ENCODE measurements around the gene PLD5. TPM values are rescaled to one million over a fixed set of nuclear protein-coding genes. Genes with fewer than 3 reads are reported as not detected.

The PLD5 gene
- total RNA-seq, 1 experiment from 2014 or later: 9.2 TPM

GRCh38 chr1:242178436-242178835, 346.1 kb downstream of the PLD5 start:
- no peaks in the 10 kb centered on the region for H3K36me3 ChIP-seq (ENCODE audit: insufficient read depth, low read length, poor library complexity, severe bottlenecking)
- intact Hi-C loops (cut with micrococcal nuclease; ENCODE audit: unreplicated experiment): no loop called here
- ChIA-PET POLR2A (ENCODE audit: low non-redundant PET) (interaction anchor here (0.5 kb wide), 1 partner anchor 93 kb away, joined by 5 read pairs; no protein-coding TSS in a partner anchor), CTCF (no interaction called here)
- no peak overlapping the region for H3K4me3 ChIP-seq (ENCODE audit: low read depth, low read length, poor library complexity, severe bottlenecking)
- no peak for TF ChIP-seq EZH2 (IDR thresholded peaks at IDR 0.05; ENCODE audit: borderline replicate concordance, low read depth, low read length, poor library complexity, severe bottlenecking)
- no peak for TF ChIP-seq CTCF (conservative IDR thresholded peaks at IDR 0.05; ENCODE audit: low read depth, low read length)
- DNase-seq (ENCODE audit: low spot score): no peak
- no peak overlapping the region for H3K27ac ChIP-seq (ENCODE audit: low read depth, low read length, poor library complexity, severe bottlenecking)
- H3K4me1 ChIP-seq (ENCODE audit: insufficient read depth, low read length, poor library complexity, severe bottlenecking): no peaks in the 10 kb centered on the region
- BruUV-seq (replicated peaks): no TSS peak
- no peaks in the 10 kb centered on the region for H3K9me3 ChIP-seq (ENCODE audit: low read depth, low read length, poor library complexity, severe bottlenecking)
- H3K27me3 ChIP-seq (replicated peaks; ENCODE audit: insufficient read depth, low read depth, low read length, poor library complexity): no peaks in the 10 kb centered on the region

GRCh38 chr1:242162140-242162539, 362.4 kb downstream of the PLD5 start:
- CTCF ChIA-PET: no interaction called here

GRCh38 chr1:242147096-242147976, 377.2 kb downstream of the PLD5 start:
- H3K27ac ChIP-seq (ENCODE audit: low read depth, low read length, poor library complexity, severe bottlenecking): no peak overlapping the region
- ChIA-PET CTCF (no interaction called here), POLR2A (ENCODE audit: low non-redundant PET) (no interaction called here)
- no peak overlapping the region for H3K4me3 ChIP-seq (ENCODE audit: low read depth, low read length, poor library complexity, severe bottlenecking)
- H3K36me3 ChIP-seq (ENCODE audit: insufficient read depth, low read length, poor library complexity, severe bottlenecking): no peaks in the 10 kb centered on the region
- H3K27me3 ChIP-seq (replicated peaks; ENCODE audit: insufficient read depth, low read depth, low read length, poor library complexity): no peaks in the 10 kb centered on the region
- H3K4me1 ChIP-seq (ENCODE audit: insufficient read depth, low read length, poor library complexity, severe bottlenecking): no peaks in the 10 kb centered on the region
- no peak for DNase-seq (ENCODE audit: low spot score)
- intact Hi-C loops (cut with micrococcal nuclease; ENCODE audit: unreplicated experiment): no loop called here
- BruUV-seq (replicated peaks): no TSS peak
- no peaks in the 10 kb centered on the region for H3K9me3 ChIP-seq (ENCODE audit: low read depth, low read length, poor library complexity, severe bottlenecking)
- TF ChIP-seq CTCF (conservative IDR thresholded peaks at IDR 0.05; ENCODE audit: low read depth, low read length) (no peak), EZH2 (IDR thresholded peaks at IDR 0.05; ENCODE audit: borderline replicate concordance, low read depth, low read length, poor library complexity, severe bottlenecking) (no peak)

More at GRCh38 chr1:242162140-242162539, 362.4 kb downstream of the PLD5 start:
- DNase-seq (ENCODE audit: low spot score): no peak
- intact Hi-C loops (cut with micrococcal nuclease; ENCODE audit: unreplicated experiment): no loop called here
- no peaks in the 10 kb centered on the region for H3K9me3 ChIP-seq (ENCODE audit: low read depth, low read length, poor library complexity, severe bottlenecking)
- BruUV-seq (replicated peaks): no TSS peak
- POLR2A ChIA-PET (ENCODE audit: low non-redundant PET): no interaction called here
- no peaks in the 10 kb centered on the region for H3K36me3 ChIP-seq (ENCODE audit: insufficient read depth, low read length, poor library complexity, severe bottlenecking)
- no peaks in the 10 kb centered on the region for H3K27me3 ChIP-seq (replicated peaks; ENCODE audit: insufficient read depth, low read depth, low read length, poor library complexity)
- H3K27ac ChIP-seq (ENCODE audit: low read depth, low read length, poor library complexity, severe bottlenecking): no peak overlapping the region
- no peak overlapping the region for H3K4me3 ChIP-seq (ENCODE audit: low read depth, low read length, poor library complexity, severe bottlenecking)
- TF ChIP-seq EZH2 (IDR thresholded peaks at IDR 0.05; ENCODE audit: borderline replicate concordance, low read depth, low read length, poor library complexity, severe bottlenecking) (no peak), CTCF (conservative IDR thresholded peaks at IDR 0.05; ENCODE audit: low read depth, low read length) (no peak)
- no peaks in the 10 kb centered on the region for H3K4me1 ChIP-seq (ENCODE audit: insufficient read depth, low read length, poor library complexity, severe bottlenecking)
